ENCODE measurements around the gene NUBP1.

DNA sequence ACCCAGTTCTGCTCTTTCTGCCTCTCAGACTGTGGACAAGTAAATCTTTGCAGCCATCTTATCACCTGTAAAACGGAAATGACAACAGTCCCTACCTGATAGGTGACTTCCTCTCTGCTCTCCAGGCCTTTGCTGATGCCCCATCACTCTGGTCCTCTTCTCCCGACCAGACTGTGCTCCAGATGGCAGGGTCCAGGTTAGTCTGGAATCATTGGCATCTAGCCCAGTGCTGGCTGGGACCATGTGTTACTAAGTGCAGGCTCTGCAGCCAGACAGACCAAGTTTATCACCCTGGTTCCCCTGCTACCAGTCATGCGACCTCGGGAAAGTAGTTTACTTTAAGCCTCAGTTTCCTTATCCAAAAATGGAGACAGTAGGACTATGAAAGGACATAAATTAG lies 1.8 kb upstream of the NUBP1 start:
- no peak for TF ChIP-seq POLR2A (IDR thresholded peaks at IDR 0.05)
- TF ChIP-seq, protein P1, sequence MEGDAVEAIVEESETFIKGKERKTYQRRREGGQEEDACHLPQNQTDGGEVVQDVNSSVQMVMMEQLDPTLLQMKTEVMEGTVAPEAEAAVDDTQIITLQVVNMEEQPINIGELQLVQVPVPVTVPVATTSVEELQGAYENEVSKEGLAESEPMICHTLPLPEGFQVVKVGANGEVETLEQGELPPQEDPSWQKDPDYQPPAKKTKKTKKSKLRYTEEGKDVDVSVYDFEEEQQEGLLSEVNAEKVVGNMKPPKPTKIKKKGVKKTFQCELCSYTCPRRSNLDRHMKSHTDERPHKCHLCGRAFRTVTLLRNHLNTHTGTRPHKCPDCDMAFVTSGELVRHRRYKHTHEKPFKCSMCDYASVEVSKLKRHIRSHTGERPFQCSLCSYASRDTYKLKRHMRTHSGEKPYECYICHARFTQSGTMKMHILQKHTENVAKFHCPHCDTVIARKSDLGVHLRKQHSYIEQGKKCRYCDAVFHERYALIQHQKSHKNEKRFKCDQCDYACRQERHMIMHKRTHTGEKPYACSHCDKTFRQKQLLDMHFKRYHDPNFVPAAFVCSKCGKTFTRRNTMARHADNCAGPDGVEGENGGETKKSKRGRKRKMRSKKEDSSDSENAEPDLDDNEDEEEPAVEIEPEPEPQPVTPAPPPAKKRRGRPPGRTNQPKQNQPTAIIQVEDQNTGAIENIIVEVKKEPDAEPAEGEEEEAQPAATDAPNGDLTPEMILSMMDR (IDR thresholded peaks at IDR 0.05): no peak
